ENCODE measurements around the gene SLF2. TPM values are rescaled to one million over a fixed set of nuclear protein-coding genes. Genes with fewer than 3 reads are reported as not detected.

Gene SLF2
- total and polyA plus RNA-seq, 9 of the 15 experiments (the other 6 are each of a cell fraction or from before 2014, with no cell fraction given) = 1.7 to 18.4 (median 7.8) TPM

- TF ChIP-seq ZNF407 (IDR thresholded peaks at IDR 0.05; ENCODE audit: low read depth) = no peak
- TF ChIP-seq ZNF696 (CRISPR knock-in tag; conservative IDR thresholded peaks at IDR 0.05) = no peak
- TF ChIP-seq DNMT1 (IDR thresholded peaks at IDR 0.05) = no peak
- no peak for TF ChIP-seq IFI16 (CRISPR knock-in tag; IDR thresholded peaks at IDR 0.05)
- TF ChIP-seq ZNF589 (CRISPR knock-in tag; IDR thresholded peaks at IDR 0.05; ENCODE audit: low read depth) = 0 out of 2 replicates have a peak, but pooled peaks have one; percentile 17
- TF ChIP-seq ZNF316 (IDR thresholded peaks at IDR 0.05) = no peak
- no peak for TF ChIP-seq ESRRA (IDR thresholded peaks at IDR 0.05; ENCODE audit: borderline replicate concordance, low read depth)
- TF ChIP-seq ZNF263 (CRISPR knock-in tag; IDR thresholded peaks at IDR 0.05; ENCODE audit: borderline replicate concordance) = no peak
- TF ChIP-seq RFX1 (IDR thresholded peaks at IDR 0.05) = no peak
- TF ChIP-seq, protein P1, sequence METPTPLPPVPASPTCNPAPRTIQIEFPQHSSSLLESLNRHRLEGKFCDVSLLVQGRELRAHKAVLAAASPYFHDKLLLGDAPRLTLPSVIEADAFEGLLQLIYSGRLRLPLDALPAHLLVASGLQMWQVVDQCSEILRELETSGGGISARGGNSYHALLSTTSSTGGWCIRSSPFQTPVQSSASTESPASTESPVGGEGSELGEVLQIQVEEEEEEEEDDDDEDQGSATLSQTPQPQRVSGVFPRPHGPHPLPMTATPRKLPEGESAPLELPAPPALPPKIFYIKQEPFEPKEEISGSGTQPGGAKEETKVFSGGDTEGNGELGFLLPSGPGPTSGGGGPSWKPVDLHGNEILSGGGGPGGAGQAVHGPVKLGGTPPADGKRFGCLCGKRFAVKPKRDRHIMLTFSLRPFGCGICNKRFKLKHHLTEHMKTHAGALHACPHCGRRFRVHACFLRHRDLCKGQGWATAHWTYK (CRISPR knock-in tag; IDR thresholded peaks at IDR 0.05) = no peak
- TF ChIP-seq KAT2B (IDR thresholded peaks at IDR 0.05; ENCODE audit: low read depth, low read length) = no peak
- no peak for TF ChIP-seq SIX5 (IDR thresholded peaks at IDR 0.05; ENCODE audit: borderline replicate concordance in 1 of 2, insufficient read depth in 1 of 2, low read depth in 1 of 2, low read length in 2 of 2)
- TF ChIP-seq FOXA3 (CRISPR knock-in tag; conservative IDR thresholded peaks at IDR 0.05 in 1 of 2, IDR thresholded peaks at IDR 0.05 in 1 of 2) = no peak
- TF ChIP-seq NR4A1 (CRISPR knock-in tag; IDR thresholded peaks at IDR 0.05) = no peak
- no peak for TF ChIP-seq NR4A1 (tag; IDR thresholded peaks at IDR 0.05)
- TF ChIP-seq ZFX (CRISPR knock-in tag; IDR thresholded peaks at IDR 0.05) = no peak; the same call in 1 of the 2 replicates
- no peak for TF ChIP-seq ZNF232 (CRISPR knock-in tag; IDR thresholded peaks at IDR 0.05)
Measured at GRCh38 chr10:100998183-100998990, 85.6 kb downstream of the SLF2 start (continued).
